Fibroblast of pulmonary artery (primary cell): ENCODE data around the gene LNP1.

Experiments used
- DNase-seq: peaks from one replicate; pipeline ENCODE4 v3.0.0-alpha.2; 2010; ENCODE audit warnings: low read depth
- H3K4me3 ChIP-seq: replicated peaks from 2 replicates; pipeline ENCODE4 v1.5.1; 2011; ENCODE audit warnings: low read depth, mild to moderate bottlenecking, control low read depth, low read length, moderate library complexity
- CTCF ChIP-seq: IDR thresholded peaks from 2 replicates; pipeline ENCODE4 v1.5.1; 2011; ENCODE audit warnings: mild to moderate bottlenecking, control low read depth, low read length, inconsistent platforms; ENCODE audit errors: missing control alignments

The LNP1 gene

GRCh38 chr3:100416176-100416575 lies 14.8 kb downstream of the LNP1 start:
- H3K4me3 ChIP-seq, result no peak overlapping the region
- no peak for DNase-seq
- TF ChIP-seq CTCF, result no peak

GRCh38 chr3:100416863-100417262 lies 15.5 kb downstream of the LNP1 start:
- no peak for TF ChIP-seq CTCF
- no peak for DNase-seq

GRCh38 chr3:100419406-100419805 lies 18.1 kb downstream of the LNP1 start:
- no peak overlapping the region for H3K4me3 ChIP-seq
- no peak for TF ChIP-seq CTCF
- DNase-seq, result no peak

More at GRCh38 chr3:100416863-100417262, 15.5 kb downstream of the LNP1 start:
- H3K4me3 ChIP-seq, result no peak overlapping the region

GRCh38 chr3:100420885-100421284 lies 19.5 kb downstream of the LNP1 start:
- DNase-seq, result no peak
- no peak overlapping the region for H3K4me3 ChIP-seq
- TF ChIP-seq CTCF, result no peak

- no peak overlapping the region for H3K4me3 ChIP-seq
- no peak for TF ChIP-seq CTCF
- DNase-seq, result no peak
These were observed 22.3 kb downstream of the LNP1 start for GRCh38 chr3:100423611-100424010.

GRCh38 chr3:100424261-100424660 lies 22.9 kb downstream of the LNP1 start:
- no peak for DNase-seq
- no peak overlapping the region for H3K4me3 ChIP-seq
- no peak for TF ChIP-seq CTCF

GRCh38 chr3:100425316-100425715 lies 24.0 kb downstream of the LNP1 start:
- DNase-seq, result peak; percentile 18
- TF ChIP-seq CTCF, result no peak
- H3K4me3 ChIP-seq, result no peak overlapping the region
